DOHH2 (cell line): ENCODE data around the gene SLC18B1.

Source experiments
- H3F3A ChIP-seq: fragments of 200-600 bp; sonication (generic), shearing (Covaris generic); 2 replicates; pipeline ENCODE4 v1.6.0; 2016; ENCODE audit warnings: antibody characterized with exemption, mild to moderate bottlenecking; ENCODE audit not compliant: control insufficient read depth, insufficient read depth
- H3K27ac ChIP-seq: fragments of 200-600 bp; sonication (generic); 2 replicates; pipeline ENCODE4 v1.5.1; 2014; ENCODE audit warnings: low read depth, mild to moderate bottlenecking, low read length, moderate library complexity
- H3K27me3 ChIP-seq: fragments of 200-600 bp; sonication (generic); 2 replicates; pipeline ENCODE4 v1.6.1; 2014; ENCODE audit warnings: mild to moderate bottlenecking, low read length, mixed read lengths; ENCODE audit not compliant: control insufficient read depth
- H3K36me3 ChIP-seq: fragments of 200-600 bp; sonication (generic); 2 replicates; pipeline ENCODE4 v1.6.1; 2014; ENCODE audit warnings: mild to moderate bottlenecking, low read length, moderate library complexity, mixed read lengths; ENCODE audit not compliant: control insufficient read depth
- H3K4me1 ChIP-seq: fragments of 200-600 bp; sonication (generic); 2 replicates; pipeline ENCODE4 v1.6.1; 2014; ENCODE audit warnings: mild to moderate bottlenecking, low read length, mixed read lengths; ENCODE audit not compliant: control insufficient read depth
- H3K4me2 ChIP-seq: fragments of 200-600 bp; sonication (generic); 2 replicates; pipeline ENCODE4 v1.6.0; 2014; ENCODE audit warnings: mild to moderate bottlenecking, low read length, moderate library complexity
- H3K4me3 ChIP-seq: fragments of 200-600 bp; sonication (generic); 2 replicates; pipeline ENCODE4 v1.5.1; 2014; ENCODE audit warnings: mild to moderate bottlenecking, low read length, mixed read lengths
- H3K79me2 ChIP-seq: fragments of 200-600 bp; sonication (generic); 2 replicates; pipeline ENCODE4 v1.6.1; 2014; ENCODE audit warnings: mild to moderate bottlenecking, low read length, mixed read lengths; ENCODE audit not compliant: control insufficient read depth
- H3K9me2 ChIP-seq: fragments of 200-600 bp; sonication (generic); replicated peaks from 2 replicates; pipeline ENCODE4 v1.6.1; 2014; ENCODE audit warnings: mild to moderate bottlenecking, low read length, mixed read lengths; ENCODE audit not compliant: control insufficient read depth
- H3K9me3 ChIP-seq: fragments of 200-600 bp; sonication (generic); 2 replicates; pipeline ENCODE4 v1.6.1; 2014; ENCODE audit warnings: antibody characterized with exemption, low read length, mixed read lengths; ENCODE audit not compliant: control insufficient read depth, insufficient read depth
- H4K20me1 ChIP-seq: fragments of 200-600 bp; sonication (generic); 2 replicates; pipeline ENCODE4 v1.6.0; 2014; ENCODE audit warnings: low read depth, mild to moderate bottlenecking, antibody characterized with exemption, low read length, moderate library complexity; ENCODE audit not compliant: control insufficient read depth, insufficient read depth
- CTCF ChIP-seq: fragments of 200-600 bp; sonication (generic); IDR thresholded peaks from one replicate; pipeline ENCODE4 v1.5.1; 2014; ENCODE audit warnings: antibody characterized with exemption, mild to moderate bottlenecking, low read depth, low read length; ENCODE audit not compliant: poor library complexity, severe bottlenecking
- EZH2phosphoT487 ChIP-seq: fragments of 200-600 bp; sonication (generic); IDR thresholded peaks from 2 replicates; pipeline ENCODE4 v1.6.1; 2017; ENCODE audit warnings: borderline replicate concordance, mild to moderate bottlenecking, antibody characterized with exemption, low read length, moderate library complexity, mixed read lengths

Gene SLC18B1

DNA sequence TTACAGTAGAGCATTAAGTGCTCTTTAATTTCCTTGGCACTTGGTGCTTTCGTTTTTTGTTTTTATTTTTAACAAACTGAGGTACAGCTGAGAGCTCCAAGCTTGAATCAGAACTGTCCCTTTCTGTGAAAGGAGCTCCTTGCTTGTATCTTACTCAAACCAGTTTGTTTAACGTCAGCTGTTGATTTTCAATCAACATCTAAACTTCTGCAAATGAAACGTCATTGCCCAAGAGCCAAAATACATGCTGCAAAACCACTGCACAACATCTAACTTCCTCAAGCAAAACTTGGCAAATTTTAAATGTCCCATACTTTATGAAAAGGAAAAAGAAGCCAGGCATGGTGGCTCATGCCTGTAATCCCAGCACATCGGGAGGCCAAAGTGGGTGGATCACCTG, 55.9 kb downstream of the SLC18B1 start:
- Histone ChIP-seq H3K4me1 (no peaks in the 10 kb centered on the region), H3K4me2 (no peak overlapping the region), H3K4me3 (no peak overlapping the region), H4K20me1 (no peaks in the 10 kb centered on the region), H3K79me2 (no peaks in the 10 kb centered on the region), H3F3A (no peaks in the 10 kb centered on the region), H3K27me3 (no peaks in the 10 kb centered on the region), H3K36me3 (peaks cover 17% of the 10 kb centered on the region), H3K9me2 (no peaks in the 10 kb centered on the region), H3K9me3 (no peaks in the 10 kb centered on the region), H3K27ac (no peak overlapping the region)
- TF ChIP-seq CTCF (no peak), EZH2phosphoT487 (no peak)

DNA sequence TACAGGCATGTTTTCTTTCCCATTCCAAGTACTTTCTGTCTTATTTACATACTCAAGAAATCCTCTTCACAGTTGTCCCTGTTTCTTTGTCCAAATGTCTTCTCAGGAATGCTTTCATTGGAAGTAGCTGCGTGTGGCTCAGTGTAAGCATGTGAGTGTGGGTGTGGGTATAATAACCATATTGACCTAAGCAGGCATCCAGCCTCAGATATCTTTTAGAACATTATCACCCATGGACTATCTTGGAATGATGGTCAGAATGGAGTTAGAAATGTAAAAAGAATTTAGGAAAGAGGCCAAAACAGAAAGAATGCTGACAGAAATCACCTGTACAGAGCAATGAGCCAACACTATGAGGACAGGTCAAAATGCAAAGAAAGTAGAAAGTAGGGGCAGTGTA, 57.2 kb downstream of the SLC18B1 start:
- no peaks in the 10 kb centered on the region for H3K79me2 ChIP-seq
- no peaks in the 10 kb centered on the region for H3K27me3 ChIP-seq
- peaks cover 17% of the 10 kb centered on the region for H3K36me3 ChIP-seq
- no peak overlapping the region for H3K4me3 ChIP-seq
- no peaks in the 10 kb centered on the region for H3K9me2 ChIP-seq
- H3K4me1 ChIP-seq = peaks cover 6% of the 10 kb centered on the region
- H4K20me1 ChIP-seq = no peaks in the 10 kb centered on the region
- H3K27ac ChIP-seq = no peak overlapping the region
- no peak for TF ChIP-seq CTCF
- no peak for TF ChIP-seq EZH2phosphoT487
- H3K4me2 ChIP-seq = no peak overlapping the region
- H3F3A ChIP-seq = no peaks in the 10 kb centered on the region
- H3K9me3 ChIP-seq = no peaks in the 10 kb centered on the region

DNA sequence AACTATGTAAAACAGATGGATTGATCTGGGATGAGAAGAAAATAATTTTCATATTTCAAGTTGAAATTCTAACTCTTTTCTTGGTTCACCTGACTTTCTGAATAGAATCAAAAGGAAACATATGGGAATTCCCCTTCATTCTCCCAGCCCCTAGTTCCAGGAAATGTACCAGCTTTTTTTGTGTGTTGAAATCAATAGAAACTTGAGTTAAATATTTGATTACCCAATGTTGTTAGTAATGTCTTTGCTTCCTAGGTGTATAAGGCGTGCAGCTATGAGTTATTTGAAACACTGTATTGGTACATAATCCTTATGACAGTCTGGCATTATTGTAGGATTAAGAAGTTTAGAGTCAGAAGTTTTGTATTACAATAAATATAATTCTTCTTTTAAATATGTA, 62.2 kb downstream of the SLC18B1 start:
- Histone ChIP-seq H3K4me3 (no peak overlapping the region), H3K27ac (no peak overlapping the region), H3K36me3 (no peaks in the 10 kb centered on the region), H3K4me1 (peaks cover 6% of the 10 kb centered on the region), H3K27me3 (no peaks in the 10 kb centered on the region), H3F3A (no peaks in the 10 kb centered on the region), H4K20me1 (no peaks in the 10 kb centered on the region), H3K4me2 (no peak overlapping the region), H3K9me2 (no peaks in the 10 kb centered on the region), H3K9me3 (no peaks in the 10 kb centered on the region), H3K79me2 (no peaks in the 10 kb centered on the region)
- TF ChIP-seq EZH2phosphoT487 (no peak), CTCF (no peak)

DNA sequence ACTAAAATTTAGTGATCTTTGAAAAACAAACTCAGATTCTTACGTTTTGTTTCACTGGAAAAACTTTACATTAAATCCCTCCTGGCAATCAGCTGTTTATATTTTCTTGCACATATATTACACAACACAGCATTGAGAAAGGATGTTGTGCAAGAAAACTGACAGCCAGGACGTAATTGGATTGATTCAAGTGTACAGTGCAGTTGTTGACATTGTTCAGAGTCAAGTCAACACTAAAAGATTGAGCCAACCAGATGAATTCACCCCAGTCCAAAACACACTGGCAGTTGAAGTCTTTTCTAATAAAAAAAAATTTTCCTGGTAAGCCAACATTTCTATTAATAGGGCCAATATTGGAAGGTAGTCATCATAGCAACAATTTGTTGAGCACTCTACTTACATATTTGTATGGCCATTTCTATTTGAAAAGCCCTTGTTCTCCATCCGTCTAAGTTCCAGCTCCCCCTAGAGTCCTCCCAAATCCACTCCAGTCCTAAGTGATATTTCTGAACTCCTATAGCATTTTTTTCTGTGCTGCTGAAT, 63.7 kb downstream of the SLC18B1 start:
- Histone ChIP-seq H3K27me3 (no peaks in the 10 kb centered on the region), H4K20me1 (no peaks in the 10 kb centered on the region), H3K36me3 (no peaks in the 10 kb centered on the region), H3K4me3 (no peak overlapping the region), H3F3A (no peaks in the 10 kb centered on the region), H3K79me2 (no peaks in the 10 kb centered on the region), H3K4me1 (peaks cover 6% of the 10 kb centered on the region), H3K9me3 (no peaks in the 10 kb centered on the region), H3K9me2 (no peaks in the 10 kb centered on the region), H3K4me2 (no peak overlapping the region), H3K27ac (no peak overlapping the region)
- TF ChIP-seq CTCF (peak; percentile 53), EZH2phosphoT487 (no peak)
